Loucy (cell line): Measurements from ENCODE around the gene JTB.

Experiments used
- EZH2phosphoT487 ChIP-seq: fragments of 200-600 bp; IDR thresholded peaks from 2 replicates; pipeline ENCODE4 v1.6.1; 2018; ENCODE audit warnings: antibody characterized with exemption, mild to moderate bottlenecking, moderate library complexity, borderline replicate concordance
- TF ChIP-seq, protein P1 (sequence below): fragments of 200-600 bp; sonication (generic); conservative IDR thresholded peaks from 2 replicates; pipeline ENCODE4 v1.5.1; 2014; ENCODE audit warnings: mild to moderate bottlenecking, antibody characterized with exemption, low read length

DNA sequence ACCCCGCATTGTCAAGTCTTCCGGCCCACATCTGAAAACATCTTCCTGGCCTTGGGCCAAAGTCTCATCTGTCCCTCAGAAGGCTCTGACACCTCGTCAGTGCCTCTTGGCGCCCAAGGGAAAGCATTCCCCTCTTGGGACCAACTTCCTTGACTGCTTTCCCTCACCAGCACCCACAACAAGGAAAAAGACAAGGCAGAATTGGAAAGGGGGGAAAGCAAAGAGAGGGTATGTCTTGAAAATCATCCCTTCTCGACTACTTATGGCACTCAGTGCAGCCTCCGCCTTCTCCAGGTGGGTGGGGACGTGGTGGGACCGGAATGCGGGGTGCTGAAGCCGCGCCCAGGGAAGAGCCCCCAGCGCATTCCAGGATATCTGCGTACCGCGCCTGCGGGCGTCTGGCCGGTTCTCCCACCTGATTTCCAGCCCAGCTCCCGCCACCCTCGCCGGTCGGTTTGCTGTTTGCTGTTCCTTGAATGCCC, 13.6 kb downstream of the JTB start:
- TF ChIP-seq, protein P1, sequence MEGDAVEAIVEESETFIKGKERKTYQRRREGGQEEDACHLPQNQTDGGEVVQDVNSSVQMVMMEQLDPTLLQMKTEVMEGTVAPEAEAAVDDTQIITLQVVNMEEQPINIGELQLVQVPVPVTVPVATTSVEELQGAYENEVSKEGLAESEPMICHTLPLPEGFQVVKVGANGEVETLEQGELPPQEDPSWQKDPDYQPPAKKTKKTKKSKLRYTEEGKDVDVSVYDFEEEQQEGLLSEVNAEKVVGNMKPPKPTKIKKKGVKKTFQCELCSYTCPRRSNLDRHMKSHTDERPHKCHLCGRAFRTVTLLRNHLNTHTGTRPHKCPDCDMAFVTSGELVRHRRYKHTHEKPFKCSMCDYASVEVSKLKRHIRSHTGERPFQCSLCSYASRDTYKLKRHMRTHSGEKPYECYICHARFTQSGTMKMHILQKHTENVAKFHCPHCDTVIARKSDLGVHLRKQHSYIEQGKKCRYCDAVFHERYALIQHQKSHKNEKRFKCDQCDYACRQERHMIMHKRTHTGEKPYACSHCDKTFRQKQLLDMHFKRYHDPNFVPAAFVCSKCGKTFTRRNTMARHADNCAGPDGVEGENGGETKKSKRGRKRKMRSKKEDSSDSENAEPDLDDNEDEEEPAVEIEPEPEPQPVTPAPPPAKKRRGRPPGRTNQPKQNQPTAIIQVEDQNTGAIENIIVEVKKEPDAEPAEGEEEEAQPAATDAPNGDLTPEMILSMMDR = no peak
- no peak for TF ChIP-seq EZH2phosphoT487
